Posterior cingulate gyrus (tissue), 11 donors: Measurements from ENCODE around the gene DNAH14.
"Not testable (repeated sequence)": the region's sequence is repeated elsewhere in the genome, so short reads cannot be mapped to it uniquely, and the experiment has no call there.

Experiments used
- DNase-seq, 10 donors: peaks; one replicate each; pipeline versions ENCODE4 v3.0.0 to v3.0.0-alpha.2; 2020 to 2021; ENCODE audit warnings: mixed read lengths in 3 of 10
- intact Hi-C: fragments of 100-400 bp; cut with DNase I; formaldehyde crosslinking; loops from one replicate; pipeline ENCODE4 v1.15.1; 2023

Gene DNAH14

DNA sequence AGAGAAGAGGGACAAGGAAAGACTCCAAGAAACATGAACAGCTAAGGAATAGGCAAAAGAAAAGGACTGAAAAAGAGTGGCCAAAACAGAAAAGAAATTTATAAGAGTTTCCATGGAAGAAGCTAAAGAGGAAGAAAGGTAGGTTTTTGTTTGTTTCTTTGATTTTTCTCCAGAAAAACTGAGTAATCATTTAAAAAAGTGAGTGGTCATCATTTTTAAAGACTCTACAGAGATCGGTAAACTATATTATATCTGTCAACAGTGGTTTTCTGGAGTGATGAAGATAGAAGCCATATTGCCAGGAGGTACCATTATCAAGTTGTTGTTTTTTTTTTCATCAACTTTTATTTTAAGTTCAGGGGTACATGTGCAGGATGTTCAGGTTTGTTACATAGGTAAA is 202.4 kb downstream of the DNAH14 start:
- intact Hi-C loops = no loop called here
- no peak for DNase-seq

DNA sequence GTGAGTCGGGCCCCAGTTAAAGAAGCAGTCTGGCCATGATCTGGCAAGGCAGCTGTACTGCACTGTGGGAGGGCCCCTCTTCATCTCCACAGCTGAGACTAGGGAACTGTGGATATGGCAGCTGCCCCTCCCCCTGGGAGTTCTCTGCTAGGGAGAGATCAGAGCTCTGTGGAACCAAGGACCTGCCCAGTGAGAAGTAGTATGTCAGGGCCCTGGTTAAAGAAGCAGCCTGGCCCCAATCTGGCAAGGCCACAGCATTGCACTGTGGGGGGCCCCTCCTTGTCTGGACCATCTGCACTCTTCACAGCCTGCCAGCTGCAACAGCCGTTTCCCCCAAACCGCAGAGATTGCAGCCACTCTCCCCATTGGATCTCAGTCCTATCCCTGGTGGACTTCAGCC is 208.5 kb downstream of the DNAH14 start:
- DNase-seq = peak in 1 of 10 donors; percentile 37
- intact Hi-C loops = no loop called here

DNA sequence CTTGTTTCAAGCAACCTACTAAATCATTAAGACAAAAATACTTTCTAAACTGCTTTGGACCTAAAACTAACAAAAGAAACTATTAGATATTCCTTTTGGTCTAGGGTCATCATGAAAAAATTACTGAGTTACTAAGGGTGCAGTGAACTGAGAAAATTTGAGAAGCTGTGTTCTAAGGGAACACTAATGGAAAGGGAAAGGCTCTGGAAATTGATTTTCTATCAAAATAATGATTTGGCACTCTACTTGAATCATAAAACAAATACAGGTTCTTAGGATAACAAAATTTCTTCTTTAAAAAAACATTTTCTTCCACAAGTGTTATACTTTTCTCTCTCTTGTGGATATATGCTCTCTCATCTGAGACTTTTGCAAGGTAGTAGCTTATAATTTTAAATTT is 213.5 kb downstream of the DNAH14 start:
- DNase-seq = no peak

DNA sequence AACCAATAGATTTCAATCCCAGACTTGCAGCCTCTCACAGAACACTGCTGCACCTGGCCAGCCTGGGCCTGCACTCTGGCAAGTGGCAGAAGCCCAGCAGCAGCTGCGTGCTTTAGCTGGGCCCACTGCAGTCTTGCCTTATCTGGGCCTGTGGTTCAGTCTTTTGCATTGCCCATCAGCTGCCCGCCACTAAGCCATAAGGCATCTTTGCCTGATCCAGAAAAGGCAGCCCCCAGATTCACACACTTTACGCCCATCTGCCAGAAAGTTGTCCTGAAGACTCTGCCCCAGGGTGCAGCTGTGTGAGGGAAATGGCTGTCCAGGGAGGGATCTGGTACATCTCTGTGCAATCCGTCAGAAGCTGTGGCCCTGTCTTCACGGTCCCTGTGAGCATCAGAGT is 217.0 kb downstream of the DNAH14 start:
- DNase-seq = peak in 1 of 10 donors; percentile 52
- intact Hi-C loops = no loop called here

More for the DNA sequence above, 213.5 kb downstream of the DNAH14 start:
- intact Hi-C loops = no loop called here

DNA sequence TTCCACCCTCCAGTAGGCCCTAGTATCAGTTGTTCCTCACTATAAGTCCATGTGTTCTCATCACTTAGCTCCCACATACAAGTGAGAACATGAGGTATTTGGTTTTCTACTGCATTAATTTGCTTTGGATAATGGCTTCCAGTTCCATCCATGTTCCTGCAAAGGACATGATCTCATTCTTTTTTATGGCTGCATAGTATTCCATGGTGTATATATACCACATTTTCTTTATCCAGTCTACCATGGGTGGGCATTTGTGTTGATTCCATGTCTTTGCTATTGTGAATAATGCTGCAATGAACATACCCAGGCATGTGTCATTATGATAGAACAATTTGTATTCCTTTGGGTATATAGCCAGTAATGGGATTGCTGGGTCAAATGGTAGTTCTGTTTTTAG is 218.3 kb downstream of the DNAH14 start:
- DNase-seq, intact Hi-C loops: not testable (repeated sequence)

DNA sequence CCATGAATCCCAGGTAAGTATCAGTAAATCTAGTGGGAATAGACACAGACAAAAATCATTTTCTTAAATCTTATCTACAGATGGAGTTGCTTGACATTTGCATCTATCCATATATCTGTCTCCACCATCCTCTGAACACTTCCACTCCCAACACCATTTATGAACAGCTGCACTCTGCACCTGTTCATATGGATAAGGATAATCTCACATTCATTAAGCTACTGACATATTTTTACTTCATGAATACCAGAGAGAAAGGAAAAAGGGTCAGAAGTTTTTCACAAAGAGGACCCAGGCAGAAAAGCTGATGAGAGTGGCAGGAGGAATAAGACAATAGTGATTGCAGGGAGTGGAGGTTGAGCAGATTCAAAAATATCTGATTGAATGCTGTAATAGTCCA is 222.6 kb downstream of the DNAH14 start:
- no peak for DNase-seq
- intact Hi-C loops = no loop called here

DNA sequence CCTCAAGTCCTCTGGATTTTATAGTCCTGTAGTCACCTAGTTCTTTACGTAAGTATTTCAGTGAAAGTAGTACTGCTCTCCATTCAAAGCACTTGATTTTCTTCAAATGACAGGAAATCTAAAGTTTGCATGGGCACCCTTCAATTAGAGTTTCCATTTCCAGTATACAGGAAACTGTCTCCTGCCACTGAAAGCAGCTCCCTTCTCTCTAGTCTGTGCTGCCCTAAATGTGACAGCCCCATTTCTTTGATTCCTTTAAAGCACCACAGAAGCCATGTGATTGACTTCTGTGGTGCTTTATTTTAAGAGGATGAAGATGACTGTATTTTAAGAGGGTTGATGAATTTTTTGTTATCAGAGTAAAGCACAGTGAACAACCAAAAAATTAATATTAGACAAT is 226.1 kb downstream of the DNAH14 start:
- intact Hi-C loops = no loop called here
- DNase-seq = no peak

DNA sequence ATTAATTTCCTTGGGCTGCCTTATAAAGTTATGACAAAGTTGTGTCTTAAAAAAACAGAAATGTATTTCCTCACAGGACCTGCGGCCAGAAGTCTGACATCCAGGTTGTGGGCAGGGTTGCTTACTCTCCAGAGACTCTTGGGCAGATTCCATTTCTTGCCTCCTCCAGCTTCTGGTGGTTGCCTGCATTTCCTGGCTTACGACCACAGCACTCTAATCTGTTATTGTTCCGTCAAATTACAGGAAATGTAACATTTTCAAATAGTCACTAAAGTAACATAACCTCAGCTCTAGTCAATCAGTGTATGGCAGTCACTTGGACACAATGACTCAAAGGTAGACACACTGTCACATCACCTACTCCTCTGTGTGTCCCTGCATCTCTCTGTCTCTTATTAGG is 226.8 kb downstream of the DNAH14 start:
- intact Hi-C loops = no loop called here
- no peak for DNase-seq

DNA sequence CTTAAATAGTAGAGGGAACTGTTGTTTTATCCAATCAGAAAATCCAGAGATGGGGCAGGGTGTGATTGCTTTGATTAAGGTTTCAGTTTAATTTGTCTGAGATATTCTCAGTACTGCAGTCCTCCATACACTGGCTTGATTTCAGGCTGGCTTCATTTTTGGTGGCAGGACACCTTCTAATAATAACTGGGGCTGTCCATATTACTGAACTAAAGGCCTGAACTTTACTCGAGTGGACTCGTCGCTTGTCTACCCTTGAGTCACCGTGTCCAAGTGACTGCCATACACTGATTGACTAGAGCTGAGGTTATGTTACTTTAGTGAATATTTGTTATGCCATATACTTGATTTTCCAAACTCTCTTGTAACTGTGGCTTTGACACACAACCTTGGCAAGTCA is 228.8 kb downstream of the DNAH14 start:
- DNase-seq = no peak
- intact Hi-C loops = no loop called here

DNA sequence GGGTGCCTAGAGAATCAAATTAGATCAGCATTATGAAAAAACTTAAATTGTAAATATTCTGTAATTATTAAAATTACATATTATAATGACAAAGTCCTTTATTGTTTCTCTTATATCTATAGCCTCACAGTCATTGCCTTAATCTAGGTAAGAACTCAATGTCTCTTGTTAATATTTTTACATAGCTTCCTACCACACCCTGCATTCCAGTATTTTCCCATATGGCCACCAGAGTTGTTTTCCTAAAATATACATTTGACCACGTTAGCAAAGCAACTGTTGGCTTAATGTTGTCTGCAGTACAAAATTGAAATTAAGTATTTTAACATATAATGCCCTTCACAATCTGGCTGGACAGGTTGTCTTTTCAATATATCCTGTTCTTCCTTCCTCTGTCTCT is 230.3 kb downstream of the DNAH14 start:
- intact Hi-C loops = no loop called here
- no peak for DNase-seq

DNA sequence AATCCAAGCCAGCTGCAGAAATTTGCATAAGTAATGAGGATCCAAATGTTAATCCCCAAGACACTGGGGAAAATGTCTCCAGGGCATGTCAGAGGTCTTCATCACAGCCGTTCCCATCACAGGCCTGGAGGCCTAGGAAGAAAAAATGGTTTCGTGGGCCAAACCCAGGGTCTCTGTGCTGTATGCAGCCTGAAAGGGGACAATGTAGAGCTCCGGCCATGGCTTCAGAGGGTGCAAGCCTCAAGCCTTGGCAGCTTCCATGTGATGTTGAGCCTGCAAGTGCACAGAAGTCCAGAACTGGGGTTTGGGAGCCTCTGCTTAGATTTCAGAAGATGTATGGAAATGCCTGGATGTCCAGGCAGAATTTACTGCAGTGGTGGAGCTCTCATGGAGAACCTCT is 247.9 kb downstream of the DNAH14 start:
- intact Hi-C loops = not testable (repeated sequence)

DNA sequence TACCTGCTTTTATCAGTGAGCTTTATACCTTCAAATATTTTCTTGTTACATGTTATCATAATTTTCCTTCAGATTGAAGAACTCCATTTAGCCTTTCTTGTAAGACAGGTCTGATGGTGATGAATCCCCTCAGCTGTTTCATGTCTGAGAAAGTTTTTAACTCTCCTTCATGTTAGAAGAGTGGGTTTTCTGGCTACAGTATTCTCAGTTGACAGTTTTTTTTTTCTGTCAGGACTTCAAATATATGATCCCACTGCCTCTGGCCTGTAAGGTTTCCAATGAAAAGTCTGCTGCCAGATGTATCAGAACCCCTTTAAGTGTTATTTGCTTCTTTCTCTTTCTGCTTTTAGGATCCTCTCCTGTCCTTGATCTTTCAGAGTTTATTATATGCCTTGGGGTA is 250.2 kb downstream of the DNAH14 start:
- intact Hi-C loops = no loop called here
- no peak for DNase-seq

More for the DNA sequence above, 247.9 kb downstream of the DNAH14 start:
- DNase-seq = peak in 1 of 10 donors; percentile 49

DNA sequence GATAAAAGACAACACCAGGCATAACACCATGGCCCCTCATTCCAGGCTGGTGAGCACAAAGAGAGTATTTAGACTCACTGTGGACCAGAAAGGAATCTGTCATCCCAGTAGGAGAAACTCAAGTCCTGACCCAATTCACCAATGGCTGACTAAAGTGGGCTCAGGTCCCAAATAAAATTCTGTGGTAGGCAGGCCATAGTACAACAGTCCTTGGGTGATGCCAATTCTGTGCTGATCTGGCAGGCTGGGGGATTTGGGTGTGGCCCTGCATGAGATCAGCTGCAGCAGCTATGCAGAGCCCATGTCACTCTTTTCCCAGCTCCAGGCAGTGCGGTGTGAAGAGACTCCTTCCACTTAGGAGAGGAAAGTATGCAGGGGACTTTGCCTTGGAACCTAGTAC is 253.2 kb downstream of the DNAH14 start:
- peak in 1 of 10 donors; percentile 12 for DNase-seq

DNA sequence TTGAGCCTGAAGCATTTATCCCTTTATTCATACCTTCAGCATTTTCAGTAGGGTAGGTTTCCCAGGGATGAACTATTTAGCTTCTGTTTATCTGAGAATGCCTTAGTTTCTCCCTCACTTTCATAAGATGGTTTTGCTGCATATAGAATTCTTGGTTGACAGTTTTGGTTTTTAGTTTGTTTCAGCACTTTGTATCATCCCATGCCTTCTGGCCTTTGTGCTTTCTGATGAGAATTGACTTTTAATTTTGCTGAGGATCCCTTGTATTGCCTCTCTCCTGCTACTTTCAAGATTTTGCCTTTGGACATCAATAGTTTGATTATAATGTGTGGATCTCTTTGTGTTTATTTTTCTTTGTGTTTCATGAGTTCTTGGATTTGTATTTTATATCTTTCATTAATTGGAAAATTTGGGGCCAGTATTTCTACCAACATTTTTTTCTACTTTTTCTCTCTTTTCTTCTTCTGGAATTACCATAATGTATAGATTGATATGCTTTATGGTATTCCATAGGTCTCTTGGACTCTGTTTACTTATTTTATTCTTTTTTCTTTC is 261.8 kb downstream of the DNAH14 start:
- intact Hi-C loops = no loop called here
- no peak for DNase-seq

More for the DNA sequence above, 253.2 kb downstream of the DNAH14 start:
- intact Hi-C loops = no loop called here

DNA sequence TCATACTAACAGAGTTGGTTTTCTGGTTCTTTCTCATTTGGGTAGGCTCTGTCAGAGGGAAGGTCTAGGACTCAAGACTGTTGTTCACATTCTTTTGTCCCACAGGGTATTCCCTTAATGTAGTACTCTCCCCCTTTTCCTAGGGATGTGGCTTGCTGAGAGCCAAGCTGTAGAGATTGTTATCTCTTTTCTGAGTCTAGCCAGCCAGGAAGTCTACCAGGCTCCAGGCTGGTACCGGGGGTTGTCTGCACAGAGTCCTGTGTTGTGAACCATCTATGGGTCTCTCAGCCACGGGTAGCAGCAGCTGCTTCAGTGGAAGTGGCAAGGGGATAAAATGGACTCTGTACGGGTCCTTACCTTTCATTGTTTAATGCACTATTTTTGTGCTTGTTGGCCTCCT is 272.0 kb downstream of the DNAH14 start:
- DNase-seq = peak in 1 of 10 donors; percentile 43

DNA sequence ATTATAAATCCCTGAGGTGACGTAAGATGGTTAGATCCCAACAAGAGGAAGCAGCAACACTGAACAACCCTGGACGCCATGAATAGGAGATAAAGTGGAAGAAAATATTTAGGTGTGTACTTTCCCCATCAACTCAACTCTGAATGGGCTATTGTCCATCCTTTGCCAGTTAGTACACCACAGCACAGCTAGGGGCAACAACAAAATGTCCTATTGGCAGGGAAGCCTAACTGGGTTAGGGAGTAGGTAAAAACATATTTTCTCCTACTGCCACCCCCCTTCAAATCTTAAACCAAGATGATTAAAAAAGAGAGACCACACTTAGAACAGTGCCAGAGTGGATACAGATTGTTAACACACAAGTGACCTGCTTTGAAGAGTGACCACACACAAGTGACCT is 278.3 kb downstream of the DNAH14 start:
- DNase-seq = no peak
- intact Hi-C loops = no loop called here

More for the DNA sequence above, 272.0 kb downstream of the DNAH14 start:
- intact Hi-C loops = no loop called here

DNA sequence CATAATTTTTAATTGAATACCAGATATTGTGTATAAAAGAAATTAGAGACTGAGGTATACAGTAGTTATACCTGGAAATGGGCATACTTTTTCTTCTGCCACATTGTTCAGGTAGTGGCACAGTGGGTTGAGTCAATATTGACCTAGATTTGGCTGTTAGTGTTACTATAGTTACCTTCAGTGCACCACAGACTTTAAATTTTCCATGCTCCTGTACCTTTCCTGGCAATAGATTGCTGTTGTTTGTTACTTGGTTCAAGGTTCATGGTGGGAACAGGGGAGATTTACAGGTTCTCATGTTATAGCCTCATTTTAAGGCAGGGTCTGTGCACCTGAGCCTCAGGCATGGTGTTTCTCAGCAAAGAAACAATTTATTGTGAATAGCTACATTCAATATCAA is 279.7 kb downstream of the DNAH14 start:
- intact Hi-C loops = no loop called here
- no peak for DNase-seq

DNA sequence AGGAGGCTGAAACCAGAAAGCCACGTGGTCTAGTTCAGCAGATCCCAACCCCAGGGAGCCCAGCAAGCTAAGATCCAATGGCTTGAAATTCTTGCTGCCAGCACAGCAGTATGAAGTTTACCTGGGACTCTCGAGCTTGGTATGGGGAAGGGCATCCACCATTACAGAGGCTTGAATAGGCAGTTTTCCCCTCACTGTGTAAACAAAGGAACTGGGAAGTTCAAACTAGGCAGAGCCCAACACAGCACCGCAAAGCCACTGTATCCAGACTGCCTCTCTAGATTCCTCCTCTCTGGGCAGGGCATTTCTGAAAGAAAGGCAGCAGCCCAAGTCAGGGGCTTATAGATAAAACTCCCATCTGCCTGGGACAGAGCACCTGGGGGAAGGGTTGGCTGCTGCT is 280.7 kb downstream of the DNAH14 start:
- intact Hi-C loops = not testable (repeated sequence)

DNA sequence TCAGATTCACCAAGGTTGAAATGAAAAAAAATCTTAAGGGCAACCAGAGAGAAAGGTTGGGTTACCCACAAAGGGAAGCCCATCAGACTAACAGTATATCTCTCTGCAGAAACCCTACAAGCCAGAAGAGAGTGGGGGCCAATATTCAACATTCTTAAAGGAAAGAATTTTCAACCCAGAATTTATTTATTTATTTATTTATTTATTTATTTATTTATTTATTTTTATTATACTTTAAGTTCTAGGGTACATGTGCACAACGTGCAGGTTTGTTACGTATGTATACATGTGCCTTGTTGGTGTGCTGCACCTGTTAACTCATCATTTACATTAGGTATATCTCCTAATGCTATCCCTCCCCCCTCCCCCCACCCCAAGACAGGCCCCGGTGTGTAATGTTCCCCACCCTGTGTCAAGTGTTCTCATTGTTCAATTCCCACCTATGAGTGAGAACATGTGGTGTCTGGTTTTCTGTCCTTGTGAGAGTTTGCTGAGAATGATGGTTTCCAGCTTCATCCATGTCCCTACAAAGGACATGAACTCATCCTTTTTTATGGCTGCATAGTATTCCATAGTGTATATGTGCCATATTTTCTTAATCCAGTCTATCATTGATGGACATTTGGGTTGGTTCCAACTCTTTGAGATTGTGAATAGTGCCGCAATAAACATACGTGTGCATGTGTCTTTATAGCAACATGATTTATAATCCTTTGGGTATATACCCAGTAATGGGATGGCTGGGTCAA is 282.4 kb downstream of the DNAH14 start:
- intact Hi-C loops, DNase-seq: not testable (repeated sequence)

More for the DNA sequence above, 280.7 kb downstream of the DNAH14 start:
- DNase-seq = not testable (repeated sequence)

DNA sequence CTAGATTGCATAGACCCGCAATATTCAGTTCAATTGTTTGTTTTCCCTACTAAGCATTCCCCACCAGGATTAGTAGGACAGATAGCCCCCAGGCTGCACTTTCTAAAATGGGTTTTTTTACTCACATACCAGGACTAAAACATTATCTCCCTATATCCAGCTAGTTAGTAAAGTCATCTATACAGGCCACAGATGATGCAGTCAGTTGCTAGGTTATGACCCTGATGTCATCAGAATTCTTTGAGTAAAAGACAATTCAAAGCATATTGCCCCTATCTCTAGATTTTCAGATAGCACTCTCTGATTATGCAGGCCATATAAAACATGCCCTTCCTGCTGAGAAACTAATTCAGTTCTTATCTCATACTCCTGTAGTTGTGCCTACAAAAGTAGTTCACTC is 294.8 kb downstream of the DNAH14 start:
- intact Hi-C loops = no loop called here
- no peak for DNase-seq

DNA sequence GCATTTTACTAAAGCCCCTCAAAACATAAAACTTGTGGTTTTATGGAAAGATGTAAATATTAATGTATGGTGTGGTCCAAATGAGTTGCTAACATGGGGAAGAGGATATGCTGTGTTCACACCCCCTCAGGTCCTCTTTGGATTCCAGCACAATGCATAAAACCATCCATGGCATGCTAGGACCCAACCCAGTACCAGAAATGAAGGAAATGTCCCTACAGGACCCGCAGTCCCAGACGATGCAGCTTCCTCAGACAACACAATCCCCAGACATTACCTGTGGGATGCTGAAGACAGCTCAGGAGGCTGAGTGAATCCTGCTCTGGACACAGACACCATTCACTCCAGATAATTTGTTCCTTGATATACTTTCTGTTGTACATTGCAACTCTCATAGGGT is 296.2 kb downstream of the DNAH14 start:
- DNase-seq = no peak
- intact Hi-C loops = no loop called here

DNA sequence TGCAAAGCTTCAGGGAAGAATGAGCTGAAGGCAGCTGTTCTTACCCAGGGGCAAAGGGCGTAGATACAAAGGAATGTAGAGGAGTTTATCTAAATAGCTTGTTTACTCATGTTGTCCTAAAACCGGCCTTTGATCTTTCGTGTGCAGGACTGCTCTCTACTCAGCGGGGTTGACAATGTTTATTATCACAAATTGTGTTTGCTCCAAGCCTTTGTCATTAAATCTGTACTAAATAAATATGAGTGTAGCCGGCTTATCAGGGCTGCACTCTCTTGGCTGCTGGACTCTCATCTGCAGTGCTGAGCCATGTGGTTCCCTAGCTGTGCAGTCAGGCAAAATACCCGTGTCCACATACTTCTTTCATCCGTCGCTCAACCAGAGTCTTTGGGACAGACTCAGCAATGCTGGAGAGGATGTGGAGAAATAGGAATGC is 299.4 kb downstream of the DNAH14 start:
- intact Hi-C loops = no loop called here

More for the DNA sequence above, 299.4 kb downstream of the DNAH14 start:
- DNase-seq = no peak
